GM12892 (cell line): ENCODE results near the gene ISL2.

Source experiments
- POLR2A ChIP-seq: IDR thresholded peaks from 2 replicates; pipeline ENCODE4 v1.6.1; 2011; ENCODE audit warnings: low read depth, low read length, control low read depth
- POLR2AphosphoS5 ChIP-seq: IDR thresholded peaks from 2 replicates; pipeline ENCODE4 v1.6.1; 2011; ENCODE audit warnings: low read depth, low read length, control low read depth
- TAF1 ChIP-seq: IDR thresholded peaks from 2 replicates; pipeline ENCODE4 v1.6.1; 2011; ENCODE audit warnings: low read depth, mild to moderate bottlenecking, control low read depth, low read length, borderline replicate concordance

- no peak for TF ChIP-seq POLR2A
- TF ChIP-seq POLR2AphosphoS5: no peak
- TF ChIP-seq TAF1: no peak
Observed at GRCh38 chr15:76334438-76335306, 1.9 kb upstream of the ISL2 start.
